Metanephros (tissue), 1 donor: ENCODE measurements around the gene NECTIN3. TPM values are rescaled to one million over a fixed set of nuclear protein-coding genes. Genes with fewer than 3 reads are reported as not detected.

Experiments used
- total RNA-seq: library from RNA; depleted of rRNA; stranded (reverse); fragments of >200 nt; gene quantifications from one replicate; pipeline ENCODE4 v1.2.3, GENCODE V29; 2014

NECTIN3 gene
- total RNA-seq = 39.9 TPM

GRCh38 chr3:111071257-111072030 lies at the start of gene NECTIN3:
Gene NECTIN3 (plus strand): TSS chr3:111071816. CDS start chr3:111072018, 202 bp downstream.

